A673 (cell line): ENCODE data around the gene NRXN3.

Experiments
- EZH2 ChIP-seq: fragments of 200-600 bp; sonication (generic); IDR thresholded peaks from 2 replicates; pipeline ENCODE4 v1.6.1; 2017; ENCODE audit warnings: borderline replicate concordance, low read depth, mild to moderate bottlenecking, mixed read lengths, antibody characterized with exemption, low read length; ENCODE audit not compliant: poor library complexity, severe bottlenecking
- TF ChIP-seq, protein P1 (sequence below): fragments of 300-800, 200-600 bp; sonication (generic); conservative IDR thresholded peaks from 2 replicates; pipeline ENCODE4 v1.5.1; 2017; ENCODE audit warnings: low read depth, mild to moderate bottlenecking, antibody characterized with exemption, low read length, moderate library complexity, mixed read lengths

DNA sequence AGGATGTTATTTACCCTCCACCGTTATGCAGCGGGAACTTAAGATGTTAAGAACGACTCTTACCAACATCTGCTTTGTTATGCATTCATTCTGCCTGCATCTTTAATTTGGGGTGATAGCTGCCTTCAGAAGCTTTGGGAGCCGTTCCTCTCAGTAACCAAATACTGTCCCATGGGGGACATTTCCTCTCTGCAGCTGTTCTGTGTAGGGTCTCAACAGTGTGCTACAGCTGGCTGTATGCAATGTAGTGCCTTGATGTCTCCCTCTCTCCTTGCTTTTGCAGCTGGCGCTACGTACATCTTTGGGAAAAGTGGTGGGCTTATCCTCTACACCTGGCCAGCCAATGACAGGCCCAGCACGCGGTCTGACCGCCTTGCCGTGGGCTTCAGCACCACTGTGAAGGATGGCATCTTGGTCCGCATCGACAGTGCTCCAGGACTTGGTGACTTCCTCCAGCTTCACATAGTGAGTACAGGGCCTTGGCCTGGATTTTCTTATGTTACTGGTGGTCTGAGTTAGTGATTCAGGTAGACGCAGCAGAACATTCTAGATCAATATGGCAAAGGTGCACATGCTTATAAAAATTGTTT is 1296.9 kb downstream of the NRXN3 start:
- TF ChIP-seq, protein P1, sequence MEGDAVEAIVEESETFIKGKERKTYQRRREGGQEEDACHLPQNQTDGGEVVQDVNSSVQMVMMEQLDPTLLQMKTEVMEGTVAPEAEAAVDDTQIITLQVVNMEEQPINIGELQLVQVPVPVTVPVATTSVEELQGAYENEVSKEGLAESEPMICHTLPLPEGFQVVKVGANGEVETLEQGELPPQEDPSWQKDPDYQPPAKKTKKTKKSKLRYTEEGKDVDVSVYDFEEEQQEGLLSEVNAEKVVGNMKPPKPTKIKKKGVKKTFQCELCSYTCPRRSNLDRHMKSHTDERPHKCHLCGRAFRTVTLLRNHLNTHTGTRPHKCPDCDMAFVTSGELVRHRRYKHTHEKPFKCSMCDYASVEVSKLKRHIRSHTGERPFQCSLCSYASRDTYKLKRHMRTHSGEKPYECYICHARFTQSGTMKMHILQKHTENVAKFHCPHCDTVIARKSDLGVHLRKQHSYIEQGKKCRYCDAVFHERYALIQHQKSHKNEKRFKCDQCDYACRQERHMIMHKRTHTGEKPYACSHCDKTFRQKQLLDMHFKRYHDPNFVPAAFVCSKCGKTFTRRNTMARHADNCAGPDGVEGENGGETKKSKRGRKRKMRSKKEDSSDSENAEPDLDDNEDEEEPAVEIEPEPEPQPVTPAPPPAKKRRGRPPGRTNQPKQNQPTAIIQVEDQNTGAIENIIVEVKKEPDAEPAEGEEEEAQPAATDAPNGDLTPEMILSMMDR, result no peak
- TF ChIP-seq EZH2, result no peak
